ENCODE measurements around the gene MED14.

MED14 gene

GRCh38 chrX:40684092-40684491, 51.2 kb downstream of the MED14 start:
- in situ Hi-C loops (cut with HindIII; ENCODE audit: low pct_unique_long_range_greater_than_20kb, low sequenced_read_pairs), result no loop called here
- no peak for TF ChIP-seq JUND (IDR thresholded peaks at IDR 0.05; ENCODE audit: low read depth)
- DNase-seq (ENCODE audit: low read depth in 1 of 2, low spot score in 1 of 2), result no peak

GRCh38 chrX:40683245-40683644, 52.1 kb downstream of the MED14 start:
- DNase-seq (ENCODE audit: low read depth in 1 of 2, low spot score in 1 of 2), result no peak
- in situ Hi-C loops (cut with HindIII; ENCODE audit: low pct_unique_long_range_greater_than_20kb, low sequenced_read_pairs), result no loop called here
- no peak for TF ChIP-seq JUND (IDR thresholded peaks at IDR 0.05; ENCODE audit: low read depth)

GRCh38 chrX:40671126-40671525, 64.2 kb downstream of the MED14 start:
- in situ Hi-C loops (cut with HindIII; ENCODE audit: low pct_unique_long_range_greater_than_20kb, low sequenced_read_pairs), result no loop called here
- DNase-seq (ENCODE audit: low read depth in 1 of 2, low spot score in 1 of 2), result no peak
- no peak for TF ChIP-seq JUND (IDR thresholded peaks at IDR 0.05; ENCODE audit: low read depth)

- no peak for TF ChIP-seq JUND (IDR thresholded peaks at IDR 0.05; ENCODE audit: low read depth)
- peak in 1 of 2 experiments; percentile 17 for DNase-seq (ENCODE audit: low read depth in 1 of 2, low spot score in 1 of 2)
- in situ Hi-C loops (cut with HindIII; ENCODE audit: low pct_unique_long_range_greater_than_20kb, low sequenced_read_pairs), result no loop called here
Observed at GRCh38 chrX:40663880-40664630, 71.3 kb downstream of the MED14 start.

GRCh38 chrX:40663078-40663740, 72.1 kb downstream of the MED14 start:
- TF ChIP-seq JUND (IDR thresholded peaks at IDR 0.05; ENCODE audit: low read depth), result no peak
- DNase-seq (ENCODE audit: low read depth in 1 of 2, low spot score in 1 of 2), result no peak
- in situ Hi-C loops (cut with HindIII; ENCODE audit: low pct_unique_long_range_greater_than_20kb, low sequenced_read_pairs), result no loop called here

- no peak for DNase-seq (ENCODE audit: low read depth in 1 of 2, low spot score in 1 of 2)
- no peak for TF ChIP-seq JUND (IDR thresholded peaks at IDR 0.05; ENCODE audit: low read depth)
- in situ Hi-C loops (cut with HindIII; ENCODE audit: low pct_unique_long_range_greater_than_20kb, low sequenced_read_pairs), result no loop called here
Observed at GRCh38 chrX:40661489-40661888, 73.9 kb downstream of the MED14 start.

GRCh38 chrX:40660381-40660780, 75.0 kb downstream of the MED14 start:
- no peak for TF ChIP-seq JUND (IDR thresholded peaks at IDR 0.05; ENCODE audit: low read depth)
- in situ Hi-C loops (cut with HindIII; ENCODE audit: low pct_unique_long_range_greater_than_20kb, low sequenced_read_pairs), result no loop called here
- DNase-seq (ENCODE audit: low read depth in 1 of 2, low spot score in 1 of 2), result no peak

- in situ Hi-C loops (cut with HindIII; ENCODE audit: low pct_unique_long_range_greater_than_20kb, low sequenced_read_pairs), result no loop called here
- no peak for TF ChIP-seq JUND (IDR thresholded peaks at IDR 0.05; ENCODE audit: low read depth)
- no peak for DNase-seq (ENCODE audit: low read depth in 1 of 2, low spot score in 1 of 2)
Observed at GRCh38 chrX:40653535-40653934, 81.8 kb downstream of the MED14 start.

- TF ChIP-seq JUND (IDR thresholded peaks at IDR 0.05; ENCODE audit: low read depth), result no peak
- in situ Hi-C loops (cut with HindIII; ENCODE audit: low pct_unique_long_range_greater_than_20kb, low sequenced_read_pairs), result no loop called here
- DNase-seq (ENCODE audit: low read depth in 1 of 2, low spot score in 1 of 2), result no peak
Observed at GRCh38 chrX:40652664-40653063, 82.7 kb downstream of the MED14 start.

- DNase-seq (ENCODE audit: low read depth in 1 of 2, low spot score in 1 of 2), result peak in 1 of 2 experiments; percentile 76
- in situ Hi-C loops (cut with HindIII; ENCODE audit: low pct_unique_long_range_greater_than_20kb, low sequenced_read_pairs), result no loop called here
- TF ChIP-seq JUND (IDR thresholded peaks at IDR 0.05; ENCODE audit: low read depth), result no peak
Observed at GRCh38 chrX:40651620-40652223, 83.6 kb downstream of the MED14 start.

- DNase-seq (ENCODE audit: low read depth in 1 of 2, low spot score in 1 of 2), result peak; percentile 79 to 93
- TF ChIP-seq JUND (IDR thresholded peaks at IDR 0.05; ENCODE audit: low read depth), result no peak
- in situ Hi-C loops (cut with HindIII; ENCODE audit: low pct_unique_long_range_greater_than_20kb, low sequenced_read_pairs), result no loop called here
Observed at GRCh38 chrX:40647307-40648197, 87.8 kb downstream of the MED14 start, which contains the start of gene CXorf38. CXorf38 (minus strand) TSS chrX:40647561; CDS start chrX:40647520, 41 bp downstream.
